NOMO-1 treated with dmso at 0.1 percent for 144 hours (cell line): ENCODE measurements around the gene TIA1.
"Not testable (repeated sequence)": the region's sequence is repeated elsewhere in the genome, so short reads cannot be mapped to it uniquely, and the experiment has no call there.

Experiments used
- DNase-seq: peaks from one replicate; lab custom pipeline; 2025; ENCODE audit not compliant: unreplicated experiment; lab: John Stamatoyannopoulos, UW

Gene TIA1, protein sequence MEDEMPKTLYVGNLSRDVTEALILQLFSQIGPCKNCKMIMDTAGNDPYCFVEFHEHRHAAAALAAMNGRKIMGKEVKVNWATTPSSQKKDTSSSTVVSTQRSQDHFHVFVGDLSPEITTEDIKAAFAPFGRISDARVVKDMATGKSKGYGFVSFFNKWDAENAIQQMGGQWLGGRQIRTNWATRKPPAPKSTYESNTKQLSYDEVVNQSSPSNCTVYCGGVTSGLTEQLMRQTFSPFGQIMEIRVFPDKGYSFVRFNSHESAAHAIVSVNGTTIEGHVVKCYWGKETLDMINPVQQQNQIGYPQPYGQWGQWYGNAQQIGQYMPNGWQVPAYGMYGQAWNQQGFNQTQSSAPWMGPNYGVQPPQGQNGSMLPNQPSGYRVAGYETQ

DNA sequence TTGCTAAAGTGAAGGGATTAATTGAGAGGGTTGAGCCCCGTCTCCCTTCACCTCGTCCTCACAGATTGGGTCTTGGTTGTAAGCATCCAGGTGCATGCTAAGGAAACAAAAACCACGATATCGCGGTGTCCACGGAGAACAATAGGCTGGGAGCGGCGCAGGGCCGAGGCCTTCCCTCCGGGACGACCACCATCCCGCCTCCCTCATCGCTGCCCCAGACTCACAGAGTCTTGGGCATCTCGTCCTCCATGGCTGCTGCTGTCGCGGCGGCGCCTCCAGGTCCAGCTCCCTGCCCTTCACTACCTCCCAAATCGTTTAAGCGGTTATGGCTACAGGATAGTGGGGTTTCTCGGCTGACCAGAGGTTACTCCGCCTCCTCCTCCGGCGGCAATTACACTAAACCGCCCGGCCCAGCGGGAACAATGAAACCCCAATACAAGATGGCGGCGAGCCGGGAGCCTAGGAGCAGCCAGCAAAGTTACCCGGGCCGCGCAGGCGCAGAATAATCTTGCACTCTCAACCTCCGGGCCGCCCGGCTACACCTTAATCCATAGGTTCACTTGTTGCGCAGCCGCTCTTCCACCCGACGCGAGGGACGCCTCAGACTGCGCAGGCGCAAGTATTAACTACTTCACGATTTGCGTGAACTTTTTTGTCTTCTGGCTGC, at the start of gene TIA1:
Gene TIA1, minus strand, starts transcription at position 448 of the 667 bp plus-strand sequence. Its CDS starts 198 bp downstream, at position 250.
- DNase-seq = peak; percentile 97

DNA sequence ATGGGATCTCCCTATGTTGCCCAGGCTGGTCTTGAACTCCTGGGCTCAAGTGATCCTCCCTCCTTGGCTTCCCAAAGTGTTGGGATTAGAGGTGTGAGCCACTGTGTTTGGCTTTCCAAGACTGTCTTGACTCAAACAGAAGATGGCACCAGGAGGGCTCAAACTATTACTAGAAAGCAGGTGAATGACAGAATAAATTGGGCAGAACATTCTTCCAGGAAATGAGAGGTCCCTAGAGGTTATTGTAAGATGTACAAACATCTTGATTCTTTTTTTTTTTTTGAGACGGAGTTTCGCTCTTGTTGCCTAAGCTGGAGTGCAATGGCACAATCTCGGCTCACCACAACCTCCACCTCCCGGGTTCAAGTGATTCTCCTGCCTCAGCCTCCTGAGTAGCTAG, 49.4 kb upstream of the TIA1 start:
- not testable (repeated sequence) for DNase-seq

GRCh38 chr2:70283500-70284191, 35.2 kb upstream of the TIA1 start:
- DNase-seq = no peak

DNA sequence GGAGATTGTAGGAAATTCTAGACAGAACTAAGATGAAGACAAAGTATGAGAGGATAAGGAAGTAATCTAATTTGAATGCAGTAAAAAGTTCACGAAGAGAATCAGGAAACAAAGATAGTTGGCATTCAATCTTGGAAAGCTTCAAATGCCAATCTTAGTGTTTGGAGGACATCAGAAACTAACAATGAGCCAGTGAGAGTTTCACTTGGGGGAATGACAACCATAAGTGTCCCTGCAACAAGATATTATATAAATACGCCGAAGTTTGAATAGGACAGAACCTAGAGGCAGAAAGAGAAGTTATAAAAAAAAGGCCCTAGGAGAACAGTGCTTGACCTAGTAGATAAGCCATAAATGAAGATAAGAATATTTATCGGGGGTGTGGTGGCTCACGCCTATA, 34.0 kb upstream of the TIA1 start:
- no peak for DNase-seq

GRCh38 chr2:70280242-70280798, 31.9 kb upstream of the TIA1 start:
- DNase-seq = no peak

- DNase-seq = no peak
Measured at GRCh38 chr2:70270323-70270722, 21.9 kb upstream of the TIA1 start.

GRCh38 chr2:70269422-70270302, 21.2 kb upstream of the TIA1 start:
- not testable (repeated sequence) for DNase-seq

DNA sequence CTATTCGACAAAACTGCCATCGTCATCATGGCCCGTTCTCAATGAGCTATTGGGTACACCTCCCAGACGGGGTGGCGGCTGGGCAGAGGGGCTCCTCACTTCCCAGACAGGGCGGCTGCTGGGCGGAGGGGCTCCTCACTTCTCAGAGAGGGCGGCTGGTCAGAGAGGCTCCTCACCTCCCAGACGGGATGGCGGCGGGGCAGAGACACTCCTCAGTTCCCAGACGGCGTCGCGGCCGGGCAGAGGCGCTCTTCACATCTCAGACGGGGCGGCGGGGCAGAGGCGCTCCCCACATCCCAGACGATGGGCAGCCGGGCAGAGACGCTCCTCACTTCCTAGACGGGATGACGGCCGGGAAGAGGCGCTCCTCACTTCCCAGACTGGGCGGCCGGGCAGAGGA, 18.5 kb upstream of the TIA1 start:
- not testable (repeated sequence) for DNase-seq

- no peak for DNase-seq
Measured at GRCh38 chr2:70261501-70261900, 13.1 kb upstream of the TIA1 start.

GRCh38 chr2:70258532-70258875, 10.1 kb upstream of the TIA1 start:
- DNase-seq = no peak

GRCh38 chr2:70255637-70256314, 7.3 kb upstream of the TIA1 start:
- no peak for DNase-seq

DNA sequence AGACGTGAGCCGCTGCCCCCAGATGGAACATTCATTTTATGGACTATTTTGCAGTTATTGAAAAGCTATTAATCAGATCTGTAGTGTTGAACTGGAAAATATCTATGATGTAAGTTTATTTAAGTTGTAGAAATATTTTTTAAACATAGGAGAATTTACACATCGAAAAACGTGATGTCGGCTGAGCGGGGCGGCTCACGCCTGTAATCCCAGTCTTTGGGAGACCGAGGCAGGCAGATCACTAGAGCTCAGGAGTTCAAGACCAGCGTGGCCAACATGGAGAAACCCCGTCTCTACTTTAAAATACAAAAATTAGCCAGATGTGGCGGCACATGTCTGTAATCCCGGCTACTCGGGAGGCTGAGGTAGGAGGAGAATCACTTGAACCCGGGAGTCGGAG, 2.0 kb upstream of the TIA1 start:
- no peak for DNase-seq

DNA sequence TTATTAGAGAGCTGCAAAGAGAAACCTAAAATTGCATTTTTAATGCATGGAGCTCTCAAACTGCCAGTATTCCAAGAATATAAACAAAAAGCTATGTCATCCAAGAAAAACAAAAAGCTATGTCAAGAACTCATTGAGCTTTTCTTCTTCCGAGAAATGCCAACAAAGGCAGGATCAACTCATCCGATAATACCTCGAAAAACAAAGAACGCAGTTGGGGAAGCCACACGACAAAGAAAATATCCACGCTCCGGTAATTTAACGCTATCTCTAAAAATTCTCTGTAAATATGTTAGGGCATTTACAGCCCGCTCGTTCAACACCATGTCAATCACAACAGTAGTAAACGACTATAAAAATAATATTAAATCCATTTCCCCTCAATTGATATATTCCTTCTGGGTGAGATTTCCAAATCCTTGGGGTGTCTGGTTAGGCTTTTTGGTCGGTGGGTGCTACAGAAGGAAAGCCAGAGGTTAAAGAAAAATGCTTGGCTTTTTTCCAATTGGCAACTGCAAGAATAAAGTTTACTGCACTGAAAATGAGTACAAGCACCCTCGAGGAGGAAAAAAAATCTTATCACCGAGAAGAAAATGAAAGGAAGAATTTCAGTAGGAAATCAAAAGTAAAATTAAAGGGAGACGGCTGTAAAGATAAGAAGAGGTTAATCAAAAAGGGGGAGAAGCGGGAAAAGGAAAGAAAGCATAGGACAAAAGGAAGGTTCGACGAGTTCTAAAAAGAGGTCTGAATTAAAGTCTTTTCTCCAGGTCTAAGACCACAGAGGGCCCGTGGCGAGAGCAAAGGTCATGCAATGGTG, 856 bp downstream of the TIA1 start:
- no peak for DNase-seq

GRCh38 chr2:70243806-70244584, 4.4 kb downstream of the TIA1 start:
- no peak for DNase-seq

- no peak for DNase-seq
Measured at GRCh38 chr2:70242552-70242951, 5.9 kb downstream of the TIA1 start.

DNA sequence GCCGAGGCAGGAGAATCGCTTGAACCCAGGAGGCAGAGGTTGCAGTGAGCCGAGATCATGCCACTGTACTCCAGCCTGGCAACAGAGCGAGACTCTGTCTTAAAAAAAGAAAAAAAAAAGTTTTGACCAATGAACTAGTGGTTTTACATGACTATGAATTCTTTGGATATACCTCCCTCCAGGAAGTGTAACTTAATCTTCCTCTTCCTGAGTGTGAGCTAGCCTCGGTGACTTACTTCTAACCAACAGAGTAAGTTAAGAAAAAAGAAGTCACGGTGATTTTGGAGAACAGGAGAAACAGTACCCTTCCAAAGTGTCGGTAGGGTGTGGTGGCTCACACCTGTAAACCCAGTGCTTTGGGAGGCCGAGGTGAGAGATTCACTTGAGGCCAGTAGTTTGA, 7.1 kb downstream of the TIA1 start:
- DNase-seq = no peak

GRCh38 chr2:70240599-70240998, 7.8 kb downstream of the TIA1 start:
- no peak for DNase-seq

DNA sequence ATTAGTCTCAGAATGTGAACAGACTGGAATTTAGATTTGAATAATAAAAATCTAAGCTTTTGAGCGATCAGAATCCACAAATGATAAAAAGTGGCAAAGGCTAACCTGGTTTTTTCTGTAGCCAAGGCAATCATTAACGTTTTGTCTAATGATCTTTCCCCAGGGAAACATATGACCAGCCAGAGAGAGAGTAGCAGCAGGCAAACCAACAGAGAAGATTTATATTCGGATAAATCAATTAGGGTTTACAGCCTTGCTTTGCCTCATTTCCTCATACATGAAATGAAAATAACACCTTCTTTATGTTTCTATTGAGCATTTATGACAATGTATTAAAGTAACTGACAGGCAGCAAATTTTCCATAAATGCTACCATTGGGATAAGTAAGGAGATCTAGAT, 14.5 kb downstream of the TIA1 start:
- DNase-seq = no peak

DNA sequence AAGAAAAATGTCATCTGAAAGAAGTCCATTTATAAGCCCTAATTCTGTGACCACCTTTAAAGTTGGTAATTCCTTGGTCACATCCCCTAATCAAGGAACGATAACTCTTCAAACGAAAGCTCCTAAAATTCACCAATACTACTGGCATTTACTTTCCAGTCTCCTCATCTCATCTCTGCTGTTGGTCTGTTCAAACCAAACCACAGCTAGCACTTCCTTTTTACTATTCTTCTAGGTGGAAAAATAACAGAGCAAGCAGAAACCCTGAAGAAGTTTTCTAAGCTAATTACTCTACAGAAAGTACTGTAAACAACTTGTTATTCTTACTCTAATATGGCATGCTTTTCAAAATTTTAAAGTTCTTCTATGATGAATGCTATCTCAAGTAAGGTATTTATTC, 21.6 kb downstream of the TIA1 start:
- DNase-seq = no peak
